ENCODE results near the gene RHEBL1.

DNA sequence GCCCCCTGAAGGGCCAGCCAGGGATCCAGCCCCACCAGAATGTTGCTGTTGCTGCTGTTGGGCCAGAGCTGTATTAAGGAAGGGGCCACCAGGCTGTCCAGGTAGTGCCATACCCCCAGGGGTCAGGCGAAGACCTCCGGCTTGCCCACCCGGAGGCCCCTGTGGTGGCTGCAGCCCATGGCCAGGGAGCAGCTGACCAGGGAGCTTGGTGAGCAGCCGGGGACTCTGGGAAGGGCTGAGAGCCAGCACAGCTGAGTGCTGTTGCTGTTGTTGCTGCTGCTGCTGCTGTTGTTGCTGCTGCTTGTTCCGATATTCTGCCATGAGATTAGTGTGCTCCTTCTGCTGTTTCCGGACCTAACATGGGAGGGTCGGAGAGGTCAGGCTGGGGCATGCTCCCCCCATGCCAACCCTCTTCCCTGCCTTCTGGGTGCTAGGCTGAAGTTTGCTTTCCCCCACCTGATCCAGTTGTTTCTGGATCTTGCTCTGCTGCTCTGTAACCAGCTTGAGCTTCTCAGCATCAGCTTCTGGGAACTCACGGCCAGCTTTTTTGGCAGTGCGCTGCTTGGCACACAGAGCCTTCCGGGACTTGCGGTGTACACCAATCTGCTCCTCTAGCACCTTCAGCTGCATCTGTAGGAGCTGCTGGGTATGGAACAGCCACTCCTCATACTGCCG lies 36.0 kb downstream of the RHEBL1 start:
- TF ChIP-seq, protein P1, sequence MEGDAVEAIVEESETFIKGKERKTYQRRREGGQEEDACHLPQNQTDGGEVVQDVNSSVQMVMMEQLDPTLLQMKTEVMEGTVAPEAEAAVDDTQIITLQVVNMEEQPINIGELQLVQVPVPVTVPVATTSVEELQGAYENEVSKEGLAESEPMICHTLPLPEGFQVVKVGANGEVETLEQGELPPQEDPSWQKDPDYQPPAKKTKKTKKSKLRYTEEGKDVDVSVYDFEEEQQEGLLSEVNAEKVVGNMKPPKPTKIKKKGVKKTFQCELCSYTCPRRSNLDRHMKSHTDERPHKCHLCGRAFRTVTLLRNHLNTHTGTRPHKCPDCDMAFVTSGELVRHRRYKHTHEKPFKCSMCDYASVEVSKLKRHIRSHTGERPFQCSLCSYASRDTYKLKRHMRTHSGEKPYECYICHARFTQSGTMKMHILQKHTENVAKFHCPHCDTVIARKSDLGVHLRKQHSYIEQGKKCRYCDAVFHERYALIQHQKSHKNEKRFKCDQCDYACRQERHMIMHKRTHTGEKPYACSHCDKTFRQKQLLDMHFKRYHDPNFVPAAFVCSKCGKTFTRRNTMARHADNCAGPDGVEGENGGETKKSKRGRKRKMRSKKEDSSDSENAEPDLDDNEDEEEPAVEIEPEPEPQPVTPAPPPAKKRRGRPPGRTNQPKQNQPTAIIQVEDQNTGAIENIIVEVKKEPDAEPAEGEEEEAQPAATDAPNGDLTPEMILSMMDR (IDR thresholded peaks at IDR 0.05) = no peak
- TF ChIP-seq POLR2AphosphoS5 (IDR thresholded peaks at IDR 0.05) = no peak

Data from prostate gland (tissue), 2 donors.